ENCODE data around the gene TMEM144.

TMEM144 gene

GRCh38 chr4:158282252-158282651, 72.0 kb downstream of the TMEM144 start:
- DNase-seq (ENCODE audit: low read depth): no peak
- H3K4me3 ChIP-seq (ENCODE audit: low read depth, low read length): no peak overlapping the region
- no peak for TF ChIP-seq CTCF (IDR thresholded peaks at IDR 0.05; ENCODE audit: low read depth, low read length)
- TF ChIP-seq MAX (IDR thresholded peaks at IDR 0.05; ENCODE audit: low read depth, low read length): no peak
- no peak for TF ChIP-seq POLR2A (IDR thresholded peaks at IDR 0.05; ENCODE audit: extremely low read depth, insufficient read length)
- TF ChIP-seq MYC (IDR thresholded peaks at IDR 0.05; ENCODE audit: low read depth, low read length): no peak

GRCh38 chr4:158285429-158286216, 75.3 kb downstream of the TMEM144 start:
- no peak for DNase-seq (ENCODE audit: low read depth)
- TF ChIP-seq POLR2A (IDR thresholded peaks at IDR 0.05; ENCODE audit: extremely low read depth, insufficient read length): no peak
- TF ChIP-seq MAX (IDR thresholded peaks at IDR 0.05; ENCODE audit: low read depth, low read length): no peak
- TF ChIP-seq CTCF (IDR thresholded peaks at IDR 0.05; ENCODE audit: low read depth, low read length): no peak
- no peak for TF ChIP-seq MYC (IDR thresholded peaks at IDR 0.05; ENCODE audit: low read depth, low read length)
- no peak overlapping the region for H3K4me3 ChIP-seq (ENCODE audit: low read depth, low read length)

- no peak overlapping the region for H3K4me3 ChIP-seq (ENCODE audit: low read depth, low read length)
- no peak for DNase-seq (ENCODE audit: low read depth)
- TF ChIP-seq CTCF (IDR thresholded peaks at IDR 0.05; ENCODE audit: low read depth, low read length) (no peak), MYC (IDR thresholded peaks at IDR 0.05; ENCODE audit: low read depth, low read length) (no peak), MAX (IDR thresholded peaks at IDR 0.05; ENCODE audit: low read depth, low read length) (no peak), POLR2A (IDR thresholded peaks at IDR 0.05; ENCODE audit: extremely low read depth, insufficient read length) (no peak)
These were observed 80.6 kb downstream of the TMEM144 start for GRCh38 chr4:158290912-158291311.

- DNase-seq (ENCODE audit: low read depth): no peak
- TF ChIP-seq POLR2A (IDR thresholded peaks at IDR 0.05; ENCODE audit: extremely low read depth, insufficient read length) (no peak), MAX (IDR thresholded peaks at IDR 0.05; ENCODE audit: low read depth, low read length) (no peak), MYC (IDR thresholded peaks at IDR 0.05; ENCODE audit: low read depth, low read length) (no peak), CTCF (IDR thresholded peaks at IDR 0.05; ENCODE audit: low read depth, low read length) (no peak)
- no peak overlapping the region for H3K4me3 ChIP-seq (ENCODE audit: low read depth, low read length)
These were observed 81.2 kb downstream of the TMEM144 start for GRCh38 chr4:158291334-158292055.

- no peak for DNase-seq (ENCODE audit: low read depth)
- no peak for TF ChIP-seq POLR2A (IDR thresholded peaks at IDR 0.05; ENCODE audit: extremely low read depth, insufficient read length)
- H3K4me3 ChIP-seq (ENCODE audit: low read depth, low read length): no peak overlapping the region
These were observed 81.9 kb downstream of the TMEM144 start for GRCh38 chr4:158292156-158292555.

- H3K4me3 ChIP-seq (ENCODE audit: low read depth, low read length): no peak overlapping the region
- TF ChIP-seq CTCF (IDR thresholded peaks at IDR 0.05; ENCODE audit: low read depth, low read length) (no peak), POLR2A (IDR thresholded peaks at IDR 0.05; ENCODE audit: extremely low read depth, insufficient read length) (no peak), MYC (IDR thresholded peaks at IDR 0.05; ENCODE audit: low read depth, low read length) (no peak), MAX (IDR thresholded peaks at IDR 0.05; ENCODE audit: low read depth, low read length) (no peak)
- peak; percentile 2 for DNase-seq (ENCODE audit: low read depth)
These were observed 84.8 kb downstream of the TMEM144 start for GRCh38 chr4:158295053-158295452.

All from NB4 (cell line).